Tibial nerve (tissue), 4 donors: ENCODE data around the gene CHRDL2. TPM values are rescaled to one million over a fixed set of nuclear protein-coding genes. Genes with fewer than 3 reads are reported as not detected.

Source experiments
- DNase-seq, 2 donors: peaks; one replicate each; pipeline ENCODE4 v3.0.0-alpha.2; 2019; ENCODE audit warnings: low spot score in 2 of 2
- H3K27ac ChIP-seq, 4 donors: fragments of 200-600 bp; sonication (generic) in 3 of 4; one replicate each; pipeline ENCODE4 v1.5.1; 2017 to 2019; ENCODE audit warnings: mild to moderate bottlenecking in 1 of 4
- H3K27me3 ChIP-seq, 2 donors: fragments of 200-600 bp; sonication (generic) in 1 of 2; one replicate each; pipeline versions ENCODE4 v1.5.1 to v1.6.0; 2017 to 2019
- H3K36me3 ChIP-seq, 3 donors: fragments of 200-600 bp; sonication (generic); one replicate each; pipeline ENCODE4 v1.5.1; 2018 to 2019
- H3K4me1 ChIP-seq, 4 donors: fragments of 200-600 bp; sonication (generic) in 3 of 4; one replicate each; pipeline ENCODE4 v1.5.1; 2017 to 2019
- H3K4me3 ChIP-seq, 4 donors: fragments of 200-600 bp; sonication (generic) in 3 of 4; one replicate each; pipeline ENCODE4 v1.5.1; 2017 to 2019; ENCODE audit warnings: mild to moderate bottlenecking in 1 of 4, moderate library complexity in 1 of 4
- H3K9me3 ChIP-seq, 4 donors: fragments of 200-600 bp; sonication (generic) in 3 of 4; one replicate each; pipeline ENCODE4 v1.5.1; 2017 to 2019
- CTCF ChIP-seq, 5 experiments: fragments of 200-600 bp in 3 of 5; fragments of 450-650 bp in 2 of 5; sonication (generic) in 3 of 5; IDR thresholded peaks; one replicate each; pipeline ENCODE4 v1.5.1; 2016 to 2019; ENCODE audit warnings: antibody characterized with exemption in 5 of 5, mild to moderate bottlenecking in 3 of 5, moderate library complexity in 2 of 5
- EP300 ChIP-seq, 2 donors: sonication (generic); formaldehyde crosslinking; IDR thresholded peaks; one replicate each; pipeline ENCODE4 v1.6.1; 2017; ENCODE audit warnings: antibody characterized with exemption in 2 of 2, mild to moderate bottlenecking in 1 of 2
- POLR2A ChIP-seq, 2 donors: fragments of 450-650 bp; IDR thresholded peaks; one replicate each; pipeline ENCODE4 v1.6.1; 2017; ENCODE audit warnings: antibody characterized with exemption in 2 of 2, mild to moderate bottlenecking in 2 of 2, moderate library complexity in 2 of 2
- WGBS, 2 donors: methylation state at CpG; one replicate each; pipeline ENCODE4 v1.1.5; 2018; 5-methylcytosine and 5-hydroxymethylcytosine counted together
- total RNA-seq, 4 donors: library from RNA; depleted of rRNA; stranded (reverse); fragments of >200 nt; gene quantifications; one replicate each; pipeline ENCODE4 v1.1.0, GENCODE V29; 2016

CHRDL2 gene
- total RNA-seq, 4 donors from 2014 or later: not detected

- H3K27me3 ChIP-seq: no peaks in the 10 kb centered on the region
- no peak for TF ChIP-seq EP300 (IDR thresholded peaks at IDR 0.05)
- no peak for TF ChIP-seq POLR2A (IDR thresholded peaks at IDR 0.05)
- TF ChIP-seq CTCF (IDR thresholded peaks at IDR 0.05): no peak
- DNase-seq: no peak
- H3K4me1 ChIP-seq: peaks cover 0 to 12% (median 9%) of the 10 kb centered on the region in 4 donors
- WGBS, 2 donors: 60 to 68% methylated on average over 10 of the region's 10 CpGs
- no peaks in the 10 kb centered on the region for H3K9me3 ChIP-seq
- no peaks in the 10 kb centered on the region for H3K36me3 ChIP-seq
- H3K27ac ChIP-seq: no peak overlapping the region
- H3K4me3 ChIP-seq: no peak overlapping the region
Measured at GRCh38 chr11:74694136-74694930, 36.9 kb downstream of the CHRDL2 start.

GRCh38 chr11:74693531-74693930, 37.7 kb downstream of the CHRDL2 start:
- Histone ChIP-seq H3K27me3 (no peaks in the 10 kb centered on the region), H3K27ac (no peak overlapping the region), H3K36me3 (no peaks in the 10 kb centered on the region), H3K9me3 (no peaks in the 10 kb centered on the region), H3K4me3 (no peak overlapping the region), H3K4me1 (peaks cover 0 to 12% (median 9%) of the 10 kb centered on the region in 4 donors)
- DNase-seq: no peak
- TF ChIP-seq CTCF (IDR thresholded peaks at IDR 0.05) (no peak), EP300 (IDR thresholded peaks at IDR 0.05) (no peak), POLR2A (IDR thresholded peaks at IDR 0.05) (no peak)
- 88 to 96% methylated on average over 5 of the region's 5 CpGs for WGBS, 2 donors

- no peak overlapping the region for H3K27ac ChIP-seq
- 59 to 68% methylated on average over 4 of the region's 4 CpGs for WGBS, 2 donors
- no peak for DNase-seq
- H3K27me3 ChIP-seq: no peaks in the 10 kb centered on the region
- TF ChIP-seq CTCF (IDR thresholded peaks at IDR 0.05): no peak
- no peak for TF ChIP-seq POLR2A (IDR thresholded peaks at IDR 0.05)
- no peak for TF ChIP-seq EP300 (IDR thresholded peaks at IDR 0.05)
- H3K4me3 ChIP-seq: no peak overlapping the region
- peaks cover 0 to 5% (median 0%) of the 10 kb centered on the region in 4 donors for H3K9me3 ChIP-seq
- no peaks in the 10 kb centered on the region for H3K36me3 ChIP-seq
- peaks cover 0 to 9% (median 7%) of the 10 kb centered on the region in 4 donors for H3K4me1 ChIP-seq
Measured at GRCh38 chr11:74691755-74692154, 39.5 kb downstream of the CHRDL2 start.

GRCh38 chr11:74689666-74690065, 41.6 kb downstream of the CHRDL2 start:
- H3K36me3 ChIP-seq: no peaks in the 10 kb centered on the region
- peaks cover 0 to 12% (median 0%) of the 10 kb centered on the region in 4 donors for H3K9me3 ChIP-seq
- 93 to 99% methylated on average over 4 of the region's 4 CpGs for WGBS, 2 donors
- no peak for TF ChIP-seq CTCF (IDR thresholded peaks at IDR 0.05)
- TF ChIP-seq EP300 (IDR thresholded peaks at IDR 0.05): no peak
- no peak for TF ChIP-seq POLR2A (IDR thresholded peaks at IDR 0.05)
- H3K4me3 ChIP-seq: no peak overlapping the region
- no peaks in the 10 kb centered on the region for H3K4me1 ChIP-seq
- H3K27ac ChIP-seq: no peak overlapping the region
- no peak for DNase-seq
- no peaks in the 10 kb centered on the region for H3K27me3 ChIP-seq

- DNase-seq: no peak
- H3K4me3 ChIP-seq: no peak overlapping the region
- no peaks in the 10 kb centered on the region for H3K36me3 ChIP-seq
- 62 to 74% methylated on average over 6 of the region's 6 CpGs for WGBS, 2 donors
- H3K27ac ChIP-seq: peak overlapping the region in 2 of 4 donors; percentile 37 to 57
- H3K9me3 ChIP-seq: peaks cover 0 to 12% (median 0%) of the 10 kb centered on the region in 4 donors
- H3K4me1 ChIP-seq: peaks cover 0 to 17% (median 3%) of the 10 kb centered on the region in 4 donors
- no peaks in the 10 kb centered on the region for H3K27me3 ChIP-seq
- TF ChIP-seq CTCF (IDR thresholded peaks at IDR 0.05): no peak
- no peak for TF ChIP-seq POLR2A (IDR thresholded peaks at IDR 0.05)
- TF ChIP-seq EP300 (IDR thresholded peaks at IDR 0.05): no peak
Measured at GRCh38 chr11:74687237-74688023, 43.8 kb downstream of the CHRDL2 start.
